SH-SY5Y (cell line): ENCODE data around the gene PRKCSH.

Experiments
- GATA2 ChIP-seq: IDR thresholded peaks from 2 replicates; pipeline ENCODE4 v1.6.1; 2011; ENCODE audit warnings: mild to moderate bottlenecking, low read depth, low read length
- GATA3 ChIP-seq: IDR thresholded peaks from 2 replicates; pipeline ENCODE4 v1.6.1; 2011; ENCODE audit warnings: low read depth, mild to moderate bottlenecking, low read length, moderate library complexity

PRKCSH gene

DNA sequence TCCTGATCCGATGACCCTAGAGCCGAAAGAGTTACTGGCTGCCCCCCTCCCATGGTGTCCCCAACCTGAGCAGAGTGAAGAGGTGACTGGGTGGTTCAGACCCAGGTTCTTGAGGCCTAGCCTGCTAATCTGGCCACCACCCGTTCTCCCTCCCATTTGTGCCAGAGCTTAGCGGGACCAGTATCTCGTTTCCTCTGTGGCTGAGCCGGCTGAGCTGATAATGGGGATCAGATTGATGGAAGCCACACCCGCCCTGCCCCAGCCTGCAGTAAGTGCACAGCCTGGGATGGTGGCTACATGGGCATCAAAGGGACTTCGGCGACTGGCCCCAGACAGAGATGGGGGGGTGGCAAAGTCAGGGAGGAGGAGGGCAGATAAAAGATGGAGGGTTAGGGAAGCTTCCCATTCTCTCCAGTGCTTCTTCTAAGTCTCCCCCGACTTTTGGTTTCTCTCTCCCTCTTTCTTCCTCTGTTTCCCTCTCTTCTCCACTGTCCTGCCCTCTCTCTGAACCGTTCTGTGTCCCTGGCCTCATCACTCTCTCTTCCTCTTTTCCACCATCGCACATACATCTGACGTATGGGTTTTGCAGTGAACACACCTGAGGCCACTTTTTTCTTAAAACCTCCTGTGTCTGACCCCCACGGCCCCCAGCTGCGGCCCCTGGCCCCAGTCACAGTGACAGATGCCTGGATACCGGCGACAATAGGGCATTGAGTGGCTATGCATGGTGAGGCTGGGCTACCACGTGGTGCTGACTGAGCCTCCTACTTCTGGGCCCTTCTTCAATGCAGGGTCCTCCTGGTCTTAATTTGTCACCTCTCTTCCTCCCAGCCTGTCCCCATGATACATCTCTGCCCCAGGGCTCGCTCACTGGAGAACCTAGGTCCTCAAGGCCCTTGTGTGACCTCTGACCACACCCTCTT, 43.0 kb downstream of the PRKCSH start:
- no peak for TF ChIP-seq GATA2
- no peak for TF ChIP-seq GATA3

DNA sequence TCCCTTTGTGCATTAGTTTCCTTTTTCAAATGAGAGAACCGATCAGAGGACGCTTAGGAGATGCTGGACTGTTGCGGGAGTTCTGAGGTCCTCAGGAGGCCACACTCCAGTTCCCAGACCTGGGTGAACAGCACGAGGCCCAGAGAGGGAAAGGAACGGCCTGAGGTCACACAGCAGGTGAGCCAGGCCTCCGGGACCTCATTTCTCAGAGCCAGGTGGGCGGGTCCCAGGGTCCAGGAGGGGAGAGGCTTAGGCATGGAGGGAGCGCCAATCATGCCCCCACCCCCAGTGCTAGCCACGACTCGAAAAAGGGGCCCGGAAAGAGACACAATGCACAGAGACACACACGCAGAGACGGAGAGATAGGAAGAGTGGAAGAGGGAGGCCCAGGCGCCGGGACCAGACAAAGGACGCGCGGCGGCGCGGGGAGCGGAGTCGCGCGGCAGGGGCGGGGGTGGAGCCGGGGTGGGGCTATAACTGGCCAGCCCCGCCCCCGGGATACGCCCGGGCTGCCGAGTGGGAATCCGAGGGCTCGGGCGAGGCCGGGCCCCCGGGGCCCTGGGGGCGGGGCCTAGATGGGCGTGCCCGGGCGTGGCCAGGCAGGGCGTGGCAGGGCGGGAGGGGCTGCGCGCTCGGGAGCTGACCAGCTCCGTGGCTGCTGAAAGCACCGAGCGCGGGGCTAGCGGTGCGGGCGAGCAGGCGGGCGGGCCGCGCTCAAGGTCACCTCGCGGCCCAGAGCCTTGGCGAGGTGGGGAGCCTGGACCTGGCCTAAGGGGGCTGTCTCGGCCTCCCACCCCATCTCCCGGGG, 43.9 kb downstream of the PRKCSH start:
- TF ChIP-seq GATA3, result no peak
- TF ChIP-seq GATA2, result no peak

DNA sequence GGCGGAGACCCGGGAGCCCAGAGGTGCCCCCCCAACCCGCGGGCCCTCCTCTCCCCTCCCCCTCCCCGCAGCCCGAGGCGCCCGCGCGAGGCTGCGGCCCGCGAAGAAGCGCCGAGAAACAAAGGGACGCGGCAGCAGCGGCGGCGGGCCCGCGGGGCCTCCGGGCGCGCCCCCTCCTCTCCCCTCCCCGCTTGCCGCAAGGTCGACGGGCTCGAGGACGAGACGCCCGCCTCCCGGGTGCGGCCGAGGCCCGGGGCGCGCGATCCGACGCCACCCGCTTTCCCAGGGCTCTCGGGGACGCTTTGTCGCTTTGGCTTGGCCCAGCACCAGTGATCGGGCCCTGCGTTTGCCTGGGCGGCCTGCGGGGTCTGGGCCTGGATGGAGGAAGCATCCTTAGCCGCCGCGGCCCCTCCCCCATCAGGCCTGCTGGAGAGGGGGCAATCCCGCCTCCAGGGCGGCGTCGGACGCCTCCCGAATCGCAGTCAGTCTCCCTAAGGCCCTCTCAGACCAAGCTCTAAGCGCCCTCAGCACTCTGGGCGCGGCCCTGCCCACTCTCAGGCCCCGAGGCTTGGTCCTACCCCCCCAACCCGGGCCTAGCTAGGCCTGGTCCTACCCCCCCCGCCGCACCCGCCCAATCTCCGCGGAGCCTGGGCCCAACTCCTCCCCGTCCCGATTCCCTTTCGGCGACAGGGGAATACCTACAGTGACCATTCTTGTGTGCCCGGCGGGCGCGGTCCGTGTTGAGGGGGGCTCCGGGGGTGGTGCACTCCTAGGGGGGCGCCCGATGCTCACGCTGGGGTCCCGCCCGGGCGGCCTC, 44.7 kb downstream of the PRKCSH start:
- no peak for TF ChIP-seq GATA3
- TF ChIP-seq GATA2, result no peak

DNA sequence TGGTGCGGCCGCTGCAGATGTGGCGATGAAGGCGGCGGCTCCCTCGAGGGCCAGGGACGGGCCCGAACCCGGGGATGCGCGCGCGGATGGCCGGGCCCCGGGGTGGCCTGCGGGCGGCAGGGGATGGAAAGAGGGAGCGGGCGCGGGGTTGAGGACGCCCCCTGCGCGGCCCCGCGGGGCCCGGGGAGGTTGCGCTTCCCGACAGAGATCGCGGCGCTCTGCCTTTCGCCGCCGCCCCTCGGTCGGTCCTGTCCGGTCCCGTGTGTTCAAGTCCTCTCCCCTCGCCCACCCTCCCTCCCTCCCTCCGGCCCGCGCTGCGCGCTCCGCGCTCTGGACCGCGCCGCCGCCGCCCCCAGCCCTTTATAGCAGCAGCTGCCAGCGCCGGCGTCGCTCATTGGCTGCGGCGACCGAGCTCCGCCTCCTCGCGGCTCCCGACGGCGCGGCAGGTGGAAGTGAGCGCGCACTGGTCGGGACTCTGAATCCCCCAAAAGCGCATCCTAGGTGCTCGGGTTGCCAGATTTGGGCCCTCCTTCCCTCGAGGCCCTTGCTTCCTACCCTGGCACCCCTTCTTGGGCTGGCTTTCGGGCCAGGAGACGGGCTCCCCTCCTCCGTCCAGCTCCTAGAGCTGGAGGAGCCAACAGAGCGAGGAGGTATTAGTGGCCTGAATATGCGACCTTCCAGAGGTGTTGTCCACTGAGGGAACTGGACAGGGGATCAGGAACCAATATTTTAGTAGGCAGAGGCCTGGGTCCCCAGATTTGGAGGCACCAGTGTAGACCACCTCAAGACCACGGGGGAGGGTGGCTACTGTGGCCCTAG, 45.5 kb downstream of the PRKCSH start, which contains the start of gene ELAVL3:
TSS of gene ELAVL3 (minus strand) at position 332 of the 819 bp plus-strand sequence. CDS start 438 bp downstream, outside the sequence.
- TF ChIP-seq GATA3 (no peak), GATA2 (no peak)

DNA sequence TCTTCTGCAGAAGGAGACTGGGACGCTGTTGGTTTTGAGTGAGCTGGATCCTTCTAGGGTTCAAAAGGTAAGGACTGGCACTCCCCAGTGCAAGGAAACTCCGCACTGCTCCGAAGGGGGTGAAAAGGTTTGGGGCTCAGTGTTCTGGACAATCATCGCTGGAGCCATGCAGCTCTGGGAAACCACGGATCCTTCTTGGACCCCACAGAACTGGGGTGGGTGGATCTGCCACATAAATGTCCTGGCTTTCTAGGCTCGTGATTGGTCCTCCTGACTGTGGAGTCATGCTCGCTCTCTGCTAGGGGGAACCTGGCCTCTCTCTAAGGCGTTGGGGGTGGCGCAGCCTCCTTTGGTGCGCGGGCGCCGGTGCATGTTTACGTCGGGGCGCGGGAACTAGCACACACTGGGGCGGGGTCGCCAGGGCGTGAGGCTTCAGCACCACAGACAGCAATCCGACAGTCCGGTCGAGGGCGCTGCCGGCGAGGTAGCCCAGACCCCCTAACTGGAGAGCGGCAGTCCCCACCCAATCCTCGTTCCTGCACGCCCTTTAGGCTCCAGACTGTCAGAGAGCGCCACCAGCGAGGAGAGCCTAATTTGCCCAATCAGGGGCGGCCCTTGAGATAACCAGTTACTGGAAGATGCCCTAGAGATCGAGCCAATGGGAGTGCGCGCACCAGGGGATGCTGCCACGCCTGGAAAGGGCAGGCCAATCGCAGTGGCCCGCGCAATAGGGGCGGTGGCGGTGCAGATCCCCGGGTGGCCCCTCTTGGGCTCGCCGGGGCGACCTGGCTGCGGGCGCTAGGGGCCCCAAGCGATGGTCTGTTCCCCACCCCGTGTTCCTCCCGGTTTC, 46.3 kb downstream of the PRKCSH start:
- TF ChIP-seq GATA2 (no peak), GATA3 (no peak)

DNA sequence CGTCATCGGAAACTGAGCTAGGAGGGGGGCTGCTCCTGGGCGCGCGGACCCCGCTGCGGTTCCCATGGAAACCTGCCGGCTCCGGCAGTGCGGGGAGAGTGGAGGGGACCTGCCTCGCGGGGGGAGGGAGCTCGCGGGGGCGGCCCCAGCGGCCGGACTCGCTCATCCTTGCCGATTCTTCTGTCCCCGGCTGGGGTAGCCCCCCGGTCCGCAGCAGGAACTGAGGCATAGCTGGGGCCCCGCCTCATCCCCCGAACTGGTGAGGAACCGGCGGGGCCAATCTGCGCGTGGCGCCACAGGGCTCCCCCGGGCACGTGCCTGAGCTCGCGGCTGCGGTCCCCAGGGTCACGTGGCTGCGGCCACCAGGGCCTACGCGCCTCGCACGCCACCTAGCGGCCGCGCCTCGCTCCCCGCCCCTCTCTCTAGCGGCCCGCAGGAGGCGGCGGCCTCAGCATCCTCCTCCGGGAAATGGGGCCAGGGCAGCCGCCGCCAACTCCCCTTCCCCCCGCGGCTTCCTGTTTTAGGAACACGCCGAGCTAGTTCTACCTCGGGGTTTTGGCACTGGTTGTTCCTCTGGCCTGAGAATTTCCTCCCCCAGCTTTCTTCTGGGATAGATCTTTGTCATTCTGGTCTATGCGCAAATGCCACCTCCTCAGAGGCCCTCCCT, 47.1 kb downstream of the PRKCSH start:
- TF ChIP-seq GATA2 (no peak), GATA3 (no peak)

DNA sequence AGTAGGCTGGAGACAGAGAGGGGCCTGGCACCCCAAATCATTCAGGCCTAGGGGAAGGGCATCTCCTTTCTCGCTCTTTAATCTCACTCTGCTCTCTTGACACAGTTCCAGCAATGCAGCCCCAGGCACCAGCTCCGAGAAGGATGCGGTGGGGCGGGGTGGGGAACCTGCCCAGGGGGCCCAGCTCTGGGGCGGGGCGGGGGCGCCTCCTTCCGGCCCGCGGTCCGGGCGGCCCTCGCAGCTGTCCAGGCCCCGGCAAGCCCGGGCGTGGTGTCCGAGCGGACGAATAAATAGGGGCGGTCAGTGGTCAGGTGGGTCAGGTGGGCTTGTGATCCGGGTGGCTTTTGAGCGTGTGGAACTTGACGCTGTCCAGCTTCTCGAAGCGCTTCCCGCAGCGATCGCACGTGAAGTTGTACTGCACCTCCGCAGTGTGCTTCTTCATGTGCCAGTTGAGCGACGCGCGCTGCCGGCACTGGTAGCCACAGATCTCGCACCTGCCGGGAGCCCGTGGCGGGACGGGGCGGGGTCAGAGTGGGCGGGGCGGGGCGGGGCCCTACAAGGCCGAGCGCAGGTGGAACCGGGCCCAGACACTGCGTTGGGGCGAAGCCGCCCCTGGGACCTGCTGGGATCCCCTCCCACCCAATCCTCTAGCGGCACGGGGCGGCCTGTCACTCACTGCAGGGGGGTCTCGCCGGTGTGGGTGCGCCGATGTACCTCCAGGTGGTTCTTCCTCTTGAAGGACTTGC, 48.1 kb downstream of the PRKCSH start:
- TF ChIP-seq GATA3 (no peak), GATA2 (no peak)

GRCh38 chr19:11485245-11485837, 49.9 kb downstream of the PRKCSH start:
- TF ChIP-seq GATA3, result no peak
- TF ChIP-seq GATA2, result no peak

DNA sequence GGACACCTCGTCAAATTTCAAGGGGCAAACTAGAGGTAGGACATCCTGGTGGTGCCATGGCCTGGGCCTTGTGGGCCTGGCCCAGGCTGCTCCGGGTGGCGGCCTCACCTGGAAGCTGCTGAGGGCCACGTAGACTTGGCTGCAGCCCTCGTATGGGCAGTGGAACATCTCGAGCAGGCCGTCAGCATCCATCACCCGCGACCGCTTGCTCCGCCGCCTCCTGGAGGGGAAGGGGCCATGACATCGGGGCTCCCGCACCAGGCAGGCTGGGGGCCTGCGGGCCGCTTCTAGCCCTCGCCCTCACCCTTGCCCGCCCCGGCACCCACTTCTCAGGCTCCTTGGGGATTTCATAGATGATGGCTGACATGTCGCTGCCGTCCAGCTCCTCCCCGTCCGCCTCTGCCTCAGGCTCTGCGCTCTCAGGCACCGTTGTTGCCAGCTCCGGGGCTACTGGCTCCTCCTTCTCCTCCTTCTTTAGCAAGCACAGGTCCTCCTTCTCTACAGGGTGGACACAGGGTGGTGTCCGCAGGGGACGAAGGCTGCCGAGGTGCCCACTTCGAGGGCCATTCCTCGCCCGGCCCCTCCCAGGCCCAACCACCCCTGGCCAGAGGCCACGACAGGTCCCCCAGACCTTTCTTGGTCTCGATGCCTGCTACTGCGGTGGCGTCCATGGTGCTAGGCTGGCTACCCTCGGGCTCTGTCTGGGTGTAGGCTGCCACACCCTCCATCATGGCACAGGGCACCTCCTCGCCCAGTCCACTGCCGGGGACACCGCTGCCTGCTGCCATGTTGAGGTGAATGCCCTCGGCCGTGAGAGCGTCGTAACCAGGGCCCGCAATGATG, 51.4 kb downstream of the PRKCSH start:
- TF ChIP-seq GATA3 (no peak), GATA2 (no peak)

DNA sequence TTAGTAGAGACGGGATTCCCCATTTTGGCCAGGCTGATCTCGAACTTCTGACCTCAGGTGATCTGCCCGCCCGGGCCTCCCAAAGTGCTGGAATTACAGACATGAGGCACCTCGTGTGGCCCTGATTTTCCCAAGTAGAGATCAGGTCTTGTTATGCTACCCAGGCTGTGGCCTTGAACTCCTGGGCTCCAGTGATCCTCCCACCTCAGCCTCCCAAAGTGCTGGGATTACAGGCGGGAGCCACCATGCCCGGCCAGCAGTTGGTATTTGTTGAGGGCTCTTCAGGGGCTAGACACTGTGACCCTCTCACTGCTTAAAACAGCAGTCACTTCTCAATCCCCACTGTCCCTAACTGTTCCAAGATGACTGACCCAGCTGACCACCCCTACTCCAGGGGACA, 53.9 kb downstream of the PRKCSH start:
- no peak for TF ChIP-seq GATA3
- no peak for TF ChIP-seq GATA2
